ENCODE results near the gene ZDHHC15. TPM values are rescaled to one million over a fixed set of nuclear protein-coding genes. Genes with fewer than 3 reads are reported as not detected.
"Not testable (repeated sequence)": the region's sequence is repeated elsewhere in the genome, so short reads cannot be mapped to it uniquely, and the experiment has no call there.

Gene ZDHHC15
- total RNA-seq, 1 donor: not detected

DNA sequence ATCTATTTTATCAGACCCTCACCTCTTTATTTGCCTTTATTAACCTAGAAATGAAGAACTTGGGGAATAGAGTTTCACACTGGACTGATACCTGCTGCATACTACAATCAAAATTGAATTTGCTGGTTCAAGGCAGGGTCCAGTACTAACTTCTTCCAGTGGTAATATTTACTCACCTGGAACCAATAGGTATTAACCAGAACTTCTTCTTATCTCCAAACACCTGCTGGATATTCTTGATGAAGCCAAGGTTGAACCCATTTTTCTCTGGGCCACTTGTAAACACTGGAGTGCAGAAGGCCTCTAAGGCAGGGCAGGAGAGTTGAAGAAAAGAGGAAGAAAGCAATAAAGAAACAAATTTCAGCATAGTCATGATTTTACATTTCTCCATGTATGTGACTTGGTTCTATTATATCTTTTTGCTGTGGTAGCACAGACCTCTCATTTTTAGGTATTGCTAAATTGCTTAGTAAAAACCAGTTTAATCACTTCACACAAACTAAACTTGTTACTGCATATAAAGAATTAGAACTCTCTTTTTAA is 101.1 kb downstream of the ZDHHC15 start:
- H3K4me3 ChIP-seq (ENCODE audit: low read depth, low read length): no peak overlapping the region
- DNase-seq (ENCODE audit: low read depth): no peak
- TF ChIP-seq, protein P1, sequence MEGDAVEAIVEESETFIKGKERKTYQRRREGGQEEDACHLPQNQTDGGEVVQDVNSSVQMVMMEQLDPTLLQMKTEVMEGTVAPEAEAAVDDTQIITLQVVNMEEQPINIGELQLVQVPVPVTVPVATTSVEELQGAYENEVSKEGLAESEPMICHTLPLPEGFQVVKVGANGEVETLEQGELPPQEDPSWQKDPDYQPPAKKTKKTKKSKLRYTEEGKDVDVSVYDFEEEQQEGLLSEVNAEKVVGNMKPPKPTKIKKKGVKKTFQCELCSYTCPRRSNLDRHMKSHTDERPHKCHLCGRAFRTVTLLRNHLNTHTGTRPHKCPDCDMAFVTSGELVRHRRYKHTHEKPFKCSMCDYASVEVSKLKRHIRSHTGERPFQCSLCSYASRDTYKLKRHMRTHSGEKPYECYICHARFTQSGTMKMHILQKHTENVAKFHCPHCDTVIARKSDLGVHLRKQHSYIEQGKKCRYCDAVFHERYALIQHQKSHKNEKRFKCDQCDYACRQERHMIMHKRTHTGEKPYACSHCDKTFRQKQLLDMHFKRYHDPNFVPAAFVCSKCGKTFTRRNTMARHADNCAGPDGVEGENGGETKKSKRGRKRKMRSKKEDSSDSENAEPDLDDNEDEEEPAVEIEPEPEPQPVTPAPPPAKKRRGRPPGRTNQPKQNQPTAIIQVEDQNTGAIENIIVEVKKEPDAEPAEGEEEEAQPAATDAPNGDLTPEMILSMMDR (IDR thresholded peaks at IDR 0.05; ENCODE audit: insufficient read depth, low read depth, low read length): no peak

DNA sequence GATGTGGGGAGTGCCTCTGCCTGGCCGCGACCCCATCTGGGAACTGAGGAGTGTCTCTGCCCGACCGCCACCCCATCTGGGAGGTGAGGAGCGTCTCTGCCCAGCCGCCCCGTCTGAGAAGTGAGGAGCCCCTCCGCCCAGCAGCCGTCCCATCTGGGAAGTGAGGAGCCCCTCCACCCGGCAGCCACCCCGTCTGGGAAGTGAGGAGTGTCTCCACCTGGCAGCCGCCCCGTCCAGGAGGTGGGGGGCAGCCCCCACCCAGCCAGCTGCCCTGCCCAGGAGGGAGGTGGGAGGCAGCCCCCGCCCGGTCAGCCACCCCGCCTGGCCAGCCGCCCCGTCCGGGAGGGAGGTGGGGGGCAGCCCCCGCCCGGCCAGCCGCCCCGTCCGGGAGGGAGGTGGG is 115.7 kb downstream of the ZDHHC15 start:
- not testable (repeated sequence) for DNase-seq (ENCODE audit: low read depth); H3K4me3 ChIP-seq (ENCODE audit: low read depth, low read length)

DNA sequence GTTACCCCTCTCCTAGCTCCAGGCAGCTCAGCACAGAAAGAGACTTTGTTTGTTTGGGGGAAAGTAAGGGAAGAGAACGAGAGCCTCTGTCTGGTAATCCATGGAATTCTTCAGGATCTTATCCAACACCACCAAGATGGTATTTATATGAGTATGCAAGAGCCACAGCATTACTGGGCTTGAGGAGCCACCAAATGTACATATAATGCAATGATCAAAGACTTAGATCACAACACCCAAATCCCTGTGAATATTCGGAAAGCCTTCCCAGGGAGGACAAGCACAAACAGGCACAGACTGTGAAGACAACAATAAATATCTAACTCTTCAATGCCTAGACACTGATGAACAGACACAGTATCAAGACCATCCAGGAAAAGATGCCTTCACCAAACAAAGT is 132.4 kb downstream of the ZDHHC15 start:
- DNase-seq (ENCODE audit: low read depth): no peak
- no peak overlapping the region for H3K4me3 ChIP-seq (ENCODE audit: low read depth, low read length)
- TF ChIP-seq, protein P1 (IDR thresholded peaks at IDR 0.05; ENCODE audit: insufficient read depth, low read depth, low read length): no peak

DNA sequence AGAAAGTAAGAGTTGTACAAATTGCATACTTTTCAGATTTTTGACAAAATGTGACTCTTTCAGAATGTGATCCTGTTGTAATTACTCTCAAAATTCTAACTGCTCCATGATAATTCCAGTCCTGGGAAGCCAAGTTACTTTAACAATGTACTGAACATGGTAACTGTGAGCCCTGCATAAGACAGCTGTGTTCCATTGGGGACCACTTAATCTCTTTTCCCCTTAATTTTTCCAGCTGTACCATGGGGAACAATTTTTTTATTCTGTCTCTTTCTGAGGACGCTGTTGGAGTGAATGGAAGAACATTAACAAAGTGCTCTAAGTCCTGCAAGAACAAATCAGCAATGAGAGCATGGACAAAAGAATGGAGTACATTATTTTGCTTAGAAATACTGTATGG is 153.1 kb downstream of the ZDHHC15 start:
- no peak overlapping the region for H3K4me3 ChIP-seq (ENCODE audit: low read depth, low read length)
- TF ChIP-seq, protein P1 (IDR thresholded peaks at IDR 0.05; ENCODE audit: insufficient read depth, low read depth, low read length): no peak
- no peak for DNase-seq (ENCODE audit: low read depth)

DNA sequence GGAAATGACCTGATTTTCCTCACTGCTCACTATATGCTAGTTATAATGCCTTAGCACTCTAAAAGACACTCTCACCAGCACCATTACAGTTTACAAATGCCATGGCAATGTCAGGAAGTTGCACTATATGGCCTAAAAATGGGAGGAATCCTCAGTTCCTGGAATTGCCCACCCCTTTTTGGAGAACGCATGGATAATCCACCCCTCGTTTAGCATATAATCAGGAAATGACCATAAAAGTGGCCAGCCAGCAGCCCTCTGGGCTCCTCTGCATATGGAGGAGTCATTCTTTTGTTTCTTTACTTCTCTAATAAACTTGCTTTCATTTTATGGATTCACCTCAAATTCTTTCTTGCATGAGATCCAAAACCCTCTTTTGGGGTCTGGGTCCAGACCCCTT is 156.0 kb downstream of the ZDHHC15 start:
- TF ChIP-seq, protein P1 (IDR thresholded peaks at IDR 0.05; ENCODE audit: insufficient read depth, low read depth, low read length): no peak
- H3K4me3 ChIP-seq (ENCODE audit: low read depth, low read length): no peak overlapping the region
- DNase-seq (ENCODE audit: low read depth): no peak

DNA sequence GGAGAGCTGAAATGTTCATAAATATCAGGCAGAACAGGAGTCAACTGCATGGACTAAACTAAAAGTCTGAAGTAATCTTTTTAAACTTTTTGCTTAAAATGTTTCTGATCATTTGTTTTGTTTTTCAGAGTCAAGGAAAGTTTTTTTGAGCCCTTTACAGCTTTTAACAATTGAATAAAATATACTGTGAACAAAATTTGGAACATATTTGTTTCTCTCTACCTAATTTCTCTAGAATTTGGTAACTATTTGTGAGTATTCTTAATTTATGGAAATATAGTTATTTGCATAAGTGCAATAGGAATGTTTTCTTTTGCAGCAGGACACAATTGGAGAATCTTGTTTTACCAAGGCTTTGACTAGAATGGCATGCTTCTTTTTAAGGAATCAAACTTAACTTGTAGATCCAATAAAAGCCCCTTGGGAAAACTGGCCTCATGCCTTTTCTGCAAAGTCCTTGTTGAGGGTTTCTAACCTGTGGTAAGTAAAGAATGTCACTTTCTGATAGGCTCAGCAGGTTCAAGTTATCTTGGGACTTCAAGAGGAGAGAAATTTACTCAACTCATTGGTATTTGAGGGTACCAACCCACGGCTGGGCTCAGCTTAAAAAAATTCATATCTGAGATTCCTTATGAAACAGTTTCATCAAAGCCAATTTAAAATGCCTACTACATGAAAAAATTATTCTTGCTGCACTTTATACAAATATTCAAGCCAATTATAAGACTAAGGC is 157.4 kb downstream of the ZDHHC15 start:
- no peak for DNase-seq (ENCODE audit: low read depth)
- H3K4me3 ChIP-seq (ENCODE audit: low read depth, low read length): no peak overlapping the region
- TF ChIP-seq, protein P1 (IDR thresholded peaks at IDR 0.05; ENCODE audit: insufficient read depth, low read depth, low read length): no peak

DNA sequence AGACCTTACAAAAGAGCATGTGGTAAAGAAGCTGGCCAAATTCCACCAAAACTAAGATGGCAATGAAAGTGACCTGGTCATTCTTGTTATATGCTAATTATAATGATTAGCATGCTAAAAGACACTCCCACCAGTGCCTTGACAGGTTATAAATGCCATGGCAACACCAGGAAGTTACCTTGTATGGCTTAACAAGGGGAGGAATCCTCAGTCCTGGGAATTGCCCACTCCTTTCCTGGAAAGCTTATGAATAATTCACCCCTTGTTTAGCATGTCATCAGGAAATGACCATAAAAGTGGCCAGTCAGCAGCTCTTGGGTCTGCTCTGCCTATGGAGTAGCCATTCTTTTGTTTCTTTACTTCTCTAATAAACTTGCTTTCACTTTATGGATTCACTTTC is 161.0 kb downstream of the ZDHHC15 start:
- TF ChIP-seq, protein P1 (IDR thresholded peaks at IDR 0.05; ENCODE audit: insufficient read depth, low read depth, low read length): no peak
- no peak overlapping the region for H3K4me3 ChIP-seq (ENCODE audit: low read depth, low read length)

DNA sequence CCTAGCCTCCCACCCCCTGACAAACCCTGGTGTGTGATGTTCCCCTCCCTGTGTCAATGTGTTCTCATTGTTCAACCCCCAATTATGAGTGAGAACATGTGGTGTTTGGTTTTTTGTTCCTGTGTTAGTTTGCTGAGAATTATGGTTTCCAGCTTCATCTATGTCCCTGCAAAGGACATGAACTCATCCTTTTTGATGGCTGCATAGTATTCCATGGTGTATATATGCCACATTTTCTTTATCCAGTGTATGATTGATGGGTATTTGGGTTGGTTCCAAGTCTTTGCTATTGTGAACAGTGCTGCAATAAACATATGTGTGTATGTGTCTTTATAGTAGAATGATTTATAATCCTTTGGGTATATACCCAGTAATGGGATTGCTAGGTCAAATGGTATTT is 174.2 kb downstream of the ZDHHC15 start:
- not testable (repeated sequence) for H3K4me3 ChIP-seq (ENCODE audit: low read depth, low read length); DNase-seq (ENCODE audit: low read depth)

More for the DNA sequence above, 161.0 kb downstream of the ZDHHC15 start:
- DNase-seq (ENCODE audit: low read depth): no peak

All from fibroblast of villous mesenchyme (primary cell).